Raji (cell line): Measurements from ENCODE around the gene TOB1.

Source experiments
- POLR2A ChIP-seq: IDR thresholded peaks from 2 replicates; pipeline ENCODE4 v1.6.1; 2011; ENCODE audit warnings: low read depth, low read length, control low read depth; ENCODE audit not compliant: insufficient read depth

Gene TOB1

GRCh38 chr17:50866261-50866949 is at the start of gene TOB1:
Gene TOB1 (minus strand): TSS chr17:50866354. CDS start chr17:50864017, 2,337 bp downstream.
- peak; percentile 96 for TF ChIP-seq POLR2A

DNA sequence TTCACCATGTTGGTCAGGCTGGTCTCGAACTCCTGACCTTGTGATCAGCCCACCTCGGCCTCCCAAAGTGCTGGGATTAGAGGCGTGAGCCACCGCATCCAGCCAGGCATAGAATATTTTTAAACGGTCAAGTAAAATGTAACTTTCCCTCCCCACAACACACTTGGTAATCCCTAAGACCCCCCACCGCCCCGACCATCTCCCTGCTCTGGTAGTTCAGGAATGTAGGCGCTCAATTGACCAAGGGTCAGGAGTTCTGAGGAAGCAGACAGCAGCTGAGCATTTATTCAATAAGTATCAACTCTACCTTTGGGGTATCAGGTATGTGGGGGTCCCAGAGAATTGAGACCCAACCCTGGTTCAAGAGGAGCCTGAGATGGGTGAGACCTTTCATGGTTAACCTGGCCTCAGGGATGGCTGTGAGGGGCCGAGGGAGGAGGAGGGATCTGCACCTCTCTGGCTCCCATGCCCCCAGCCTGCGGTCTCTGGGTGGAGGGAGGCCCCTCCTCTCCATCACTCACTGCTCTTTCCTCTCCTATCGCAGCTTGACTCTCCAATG is 48.4 kb upstream of the TOB1 start:
- no peak for TF ChIP-seq POLR2A

- TF ChIP-seq POLR2A: no peak
Measured at GRCh38 chr17:50913120-50913519, 47.0 kb upstream of the TOB1 start.

- no peak for TF ChIP-seq POLR2A
Measured at GRCh38 chr17:50911890-50912289, 45.7 kb upstream of the TOB1 start.

DNA sequence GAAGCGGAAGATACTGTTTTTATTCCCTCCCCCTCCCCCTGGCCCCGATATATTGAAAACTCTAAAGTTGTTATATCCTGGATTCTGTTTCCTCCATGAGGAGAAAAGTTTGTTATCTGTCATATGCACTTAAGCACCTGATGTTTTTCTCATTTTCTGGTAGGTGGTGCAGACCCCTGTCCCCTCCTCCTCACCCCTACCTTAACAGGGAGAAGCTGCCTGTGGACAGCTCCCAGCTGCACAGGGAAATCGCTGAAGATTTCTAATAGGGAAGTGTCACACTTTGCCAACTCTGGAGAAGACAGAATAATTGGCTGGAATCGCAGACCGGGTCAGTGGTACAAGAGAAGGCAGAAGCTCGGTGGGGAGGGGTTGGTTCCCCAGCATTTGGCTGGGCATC is 45.3 kb upstream of the TOB1 start:
- no peak for TF ChIP-seq POLR2A

GRCh38 chr17:50909765-50910605 is 43.8 kb upstream of the TOB1 start:
- TF ChIP-seq POLR2A: no peak

DNA sequence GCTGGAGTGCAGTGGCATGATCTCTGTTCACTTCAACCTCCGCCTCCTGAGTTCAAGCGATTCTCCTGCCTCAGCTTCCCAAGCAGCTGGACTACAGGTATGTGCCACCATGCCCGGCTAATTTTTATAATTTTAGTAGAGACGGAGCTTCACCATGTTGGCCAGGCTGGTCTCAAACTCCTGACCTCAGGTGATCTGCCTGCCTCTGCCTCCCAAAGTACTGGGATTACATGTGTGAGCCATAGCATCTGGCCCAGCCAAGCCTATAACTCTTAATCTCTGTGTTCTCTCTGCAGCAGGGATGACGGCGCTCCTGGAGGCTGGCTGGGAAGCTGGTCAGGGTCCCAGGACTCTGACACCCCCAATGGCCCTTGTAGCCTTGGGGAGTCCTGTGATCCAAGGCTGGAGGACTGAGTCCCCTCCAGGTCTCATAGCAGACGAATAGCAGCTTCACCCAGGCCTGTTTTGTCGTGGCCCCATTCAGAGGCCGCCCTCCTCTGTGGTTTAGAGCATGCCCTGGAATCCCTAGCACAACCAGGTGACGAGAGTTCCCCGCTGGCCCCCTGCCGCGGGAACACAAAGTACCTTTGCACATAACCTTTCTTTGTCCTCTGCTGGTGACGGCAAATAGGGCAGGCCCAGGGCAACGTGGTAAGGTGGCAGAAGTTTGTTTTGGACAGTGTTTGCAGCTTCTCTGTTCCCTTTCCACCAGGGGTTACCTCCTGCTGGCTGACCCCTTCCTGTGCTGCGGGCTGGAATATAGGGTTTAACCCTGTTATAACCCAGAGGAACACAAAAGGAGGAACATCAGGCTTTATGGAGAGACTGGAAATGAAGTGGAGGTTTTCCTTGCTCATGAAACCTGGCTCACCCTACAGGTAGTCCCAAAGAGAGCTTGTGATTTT is 43.0 kb upstream of the TOB1 start:
- TF ChIP-seq POLR2A: no peak

GRCh38 chr17:50908140-50908859 is 42.1 kb upstream of the TOB1 start:
- no peak for TF ChIP-seq POLR2A

DNA sequence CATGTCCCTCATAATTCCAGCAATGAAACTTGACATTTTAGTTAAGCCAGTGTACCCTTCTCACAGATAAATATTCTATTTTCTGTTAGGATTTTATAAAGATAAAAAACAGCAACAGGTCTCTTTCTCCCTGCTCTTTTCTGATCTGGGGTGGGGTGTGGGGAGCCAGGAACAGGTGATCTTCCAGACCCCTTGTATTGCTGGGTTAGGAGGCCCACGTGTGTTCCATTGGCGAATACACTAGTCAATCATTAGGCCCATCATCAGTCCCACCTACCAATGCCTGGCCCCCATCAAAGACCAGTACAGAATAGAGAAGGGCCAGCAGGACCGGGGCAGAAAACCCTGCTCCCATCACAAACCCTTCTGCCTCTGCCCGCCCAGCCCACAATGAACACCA is 40.3 kb upstream of the TOB1 start:
- no peak for TF ChIP-seq POLR2A

GRCh38 chr17:50905460-50905803 is 39.3 kb upstream of the TOB1 start:
- no peak for TF ChIP-seq POLR2A

- no peak for TF ChIP-seq POLR2A
Measured at GRCh38 chr17:50904518-50905459, 38.6 kb upstream of the TOB1 start.

- no peak for TF ChIP-seq POLR2A
Measured at GRCh38 chr17:50903604-50904517, 37.7 kb upstream of the TOB1 start.
